ENCODE measurements around the gene AGAP1.
"Not testable (repeated sequence)": the region's sequence is repeated elsewhere in the genome, so short reads cannot be mapped to it uniquely, and the experiment has no call there.

The AGAP1 gene

GRCh38 chr2:236130349-236130998, 636.6 kb downstream of the AGAP1 start:
- DNase-seq (ENCODE audit: low read depth) = no peak

DNA sequence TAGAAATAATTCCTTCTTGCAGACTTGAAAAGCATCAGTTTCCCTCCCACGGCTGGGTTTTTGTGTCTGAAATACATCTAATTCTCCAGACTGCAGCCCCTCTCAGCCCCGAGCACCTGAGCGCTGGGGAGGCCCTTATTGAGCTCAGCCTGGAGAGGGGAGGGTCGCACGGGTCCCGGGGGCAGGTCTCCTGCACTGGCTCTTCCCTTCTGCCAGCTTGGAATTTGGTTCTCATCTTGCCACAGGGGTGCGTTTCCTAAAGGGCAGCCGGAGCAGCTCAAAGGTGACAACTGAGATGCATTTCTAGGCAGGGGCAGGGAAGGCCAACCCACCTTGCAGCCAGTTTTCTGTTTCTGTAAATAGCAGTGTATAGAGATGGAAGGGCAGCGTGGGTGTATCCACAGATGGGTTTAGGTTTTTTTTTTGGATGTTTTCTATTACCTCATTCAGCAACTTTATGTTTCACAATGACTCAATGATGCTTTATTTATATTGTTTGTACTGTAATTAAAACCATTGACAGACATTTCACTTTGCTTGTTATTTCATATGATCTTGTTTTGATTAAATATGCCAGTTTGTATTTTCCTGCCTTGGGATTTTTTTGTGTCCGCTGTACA, 637.3 kb downstream of the AGAP1 start:
- no peak for DNase-seq (ENCODE audit: low read depth)

- DNase-seq (ENCODE audit: low read depth) = no peak
Measured at GRCh38 chr2:236133410-236134012, 639.7 kb downstream of the AGAP1 start.

DNA sequence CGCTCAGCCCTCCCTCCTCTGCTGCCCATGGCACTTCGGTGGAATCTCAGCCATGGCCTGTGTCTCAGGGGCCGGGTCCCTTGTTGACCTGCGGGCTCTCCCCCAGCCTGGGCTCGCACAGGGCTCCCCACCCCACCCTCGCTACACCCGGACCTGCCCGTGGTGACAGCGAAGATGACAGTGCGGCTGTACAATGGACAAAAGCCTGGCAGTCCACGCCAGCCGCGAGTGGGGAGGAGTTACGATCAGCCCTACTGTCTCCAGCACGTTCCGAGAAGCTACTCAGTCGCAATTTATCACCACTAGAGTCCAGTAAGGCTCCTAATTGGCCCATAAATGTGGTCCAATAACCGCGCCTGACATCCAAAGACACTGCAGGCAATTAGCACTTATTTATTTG, 642.7 kb downstream of the AGAP1 start:
- DNase-seq (ENCODE audit: low read depth) = no peak

GRCh38 chr2:236137066-236137465, 643.2 kb downstream of the AGAP1 start:
- no peak for DNase-seq (ENCODE audit: low read depth)

DNA sequence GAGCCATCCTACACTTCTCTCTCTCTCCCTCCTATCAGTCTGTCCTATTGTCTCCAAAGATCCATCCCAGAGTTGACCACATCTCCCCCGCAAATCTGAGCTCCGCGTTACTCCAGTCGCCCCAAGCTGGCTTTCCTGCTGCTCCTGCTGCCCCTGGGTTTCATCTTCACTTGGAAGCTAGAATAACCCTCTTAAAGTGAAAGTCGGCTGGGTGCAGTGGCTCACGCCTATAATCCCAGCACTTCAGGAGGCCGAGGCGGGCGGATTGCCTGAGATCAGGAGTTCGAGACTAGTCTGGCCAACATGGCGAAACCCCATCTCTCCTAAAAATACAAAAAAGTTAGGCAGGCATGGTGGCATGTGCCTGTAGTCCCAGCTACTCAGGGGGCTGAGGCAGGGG, 647.8 kb downstream of the AGAP1 start:
- DNase-seq (ENCODE audit: low read depth) = not testable (repeated sequence)

GRCh38 chr2:236143811-236144210, 650.0 kb downstream of the AGAP1 start:
- no peak for DNase-seq (ENCODE audit: low read depth)

GRCh38 chr2:236146436-236146835, 652.6 kb downstream of the AGAP1 start:
- no peak for DNase-seq (ENCODE audit: low read depth)

GRCh38 chr2:236155406-236155805, 661.6 kb downstream of the AGAP1 start:
- no peak for DNase-seq (ENCODE audit: low read depth)

DNA sequence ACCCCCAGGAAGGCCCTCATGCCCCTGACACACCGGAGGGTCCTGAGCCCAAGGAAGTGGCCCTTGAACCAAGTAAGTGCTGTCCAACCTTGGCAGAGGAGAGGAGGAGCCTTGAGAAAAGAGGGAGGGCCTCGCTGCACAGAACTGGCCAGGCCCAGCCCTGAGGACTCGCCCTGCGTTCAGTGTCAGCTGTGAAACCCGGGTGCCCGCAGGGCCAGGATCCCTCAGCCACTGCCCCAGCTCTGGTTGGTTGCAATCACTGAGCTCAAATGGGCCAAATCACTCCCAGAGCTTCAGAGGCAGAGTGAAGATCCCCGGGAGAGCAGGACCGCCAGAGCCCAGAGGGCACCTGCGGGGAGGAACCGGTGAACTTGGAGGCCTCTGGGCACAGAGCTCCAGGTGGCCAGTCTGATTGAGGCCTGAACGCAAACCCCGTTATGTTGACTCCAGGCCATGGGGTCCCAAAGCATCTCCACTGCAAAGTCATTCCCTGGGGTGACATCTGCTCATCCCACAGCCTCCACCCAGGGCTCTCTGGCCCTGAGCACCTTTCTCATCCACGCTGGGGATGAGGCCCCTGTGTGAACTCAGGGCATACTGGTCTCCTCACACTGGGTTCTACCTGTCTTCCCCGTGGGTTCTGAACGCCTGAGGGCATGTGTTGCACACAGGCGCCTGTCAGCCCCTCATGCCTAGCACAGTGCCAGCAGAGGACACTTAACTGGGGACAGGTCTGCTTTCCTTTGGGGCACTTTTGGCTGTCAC, 662.4 kb downstream of the AGAP1 start:
- DNase-seq (ENCODE audit: low read depth) = no peak

GRCh38 chr2:236156860-236157194, 663.0 kb downstream of the AGAP1 start:
- no peak for DNase-seq (ENCODE audit: low read depth)

DNA sequence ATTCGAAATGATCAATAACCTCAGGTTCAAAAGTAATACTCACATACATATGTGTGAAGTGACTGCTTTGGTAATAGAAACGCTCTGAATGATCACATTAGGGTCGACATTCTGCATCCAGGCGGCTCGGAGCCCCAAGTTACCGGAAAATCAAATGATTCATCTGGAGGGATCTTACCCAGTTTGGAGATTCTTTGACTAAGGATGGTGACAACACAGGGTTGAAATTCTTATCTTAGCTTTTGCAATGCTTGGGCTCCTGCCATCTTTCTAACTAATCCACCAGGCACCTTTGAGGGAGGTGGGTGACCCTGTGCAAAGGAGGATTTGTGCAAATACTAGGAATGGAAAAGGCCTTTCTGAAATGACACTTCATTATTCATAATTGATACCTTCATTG, 663.5 kb downstream of the AGAP1 start:
- no peak for DNase-seq (ENCODE audit: low read depth)

- no peak for DNase-seq (ENCODE audit: low read depth)
Measured at GRCh38 chr2:236157815-236158498, 664.1 kb downstream of the AGAP1 start.

DNA sequence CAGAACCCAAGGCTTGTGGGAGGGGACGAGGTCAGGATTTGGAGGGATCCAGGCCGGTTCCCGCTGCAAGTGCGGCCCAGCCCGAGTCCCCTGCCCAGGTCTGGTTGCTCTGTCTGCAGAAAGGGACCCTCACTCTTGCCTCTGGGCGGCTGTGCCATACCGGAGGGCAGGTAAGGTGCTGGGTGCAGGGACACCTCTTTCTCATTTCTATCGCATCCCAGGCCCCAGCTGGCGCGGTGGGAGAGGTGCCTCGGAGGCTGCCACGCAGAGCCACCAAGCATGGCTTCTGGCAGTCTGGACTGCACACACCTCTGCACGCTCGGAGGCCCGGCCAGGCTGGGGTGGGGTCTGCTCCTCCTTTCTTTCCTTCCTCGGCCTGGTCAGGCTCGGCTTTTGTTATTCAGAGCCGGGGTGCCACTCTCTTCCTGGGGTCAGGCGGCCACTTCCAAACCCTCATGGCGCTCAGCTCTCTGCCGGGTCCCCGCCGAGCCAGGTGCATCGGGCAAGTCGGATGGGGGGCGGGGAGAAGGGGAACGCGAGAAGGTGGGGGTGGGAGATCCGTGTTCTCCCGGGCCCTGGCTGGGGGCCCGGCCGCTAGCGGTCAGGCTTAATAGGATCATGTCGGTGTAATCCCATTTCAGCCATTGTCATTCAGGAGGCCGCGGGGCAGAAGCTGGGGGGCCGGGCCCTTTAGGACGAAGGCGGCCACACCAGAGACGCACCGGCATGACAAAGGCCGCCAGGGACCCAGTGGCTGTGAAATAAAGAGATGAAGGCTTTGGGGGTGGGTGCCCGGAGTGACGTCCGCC, 665.3 kb downstream of the AGAP1 start:
- DNase-seq (ENCODE audit: low read depth) = no peak

DNA sequence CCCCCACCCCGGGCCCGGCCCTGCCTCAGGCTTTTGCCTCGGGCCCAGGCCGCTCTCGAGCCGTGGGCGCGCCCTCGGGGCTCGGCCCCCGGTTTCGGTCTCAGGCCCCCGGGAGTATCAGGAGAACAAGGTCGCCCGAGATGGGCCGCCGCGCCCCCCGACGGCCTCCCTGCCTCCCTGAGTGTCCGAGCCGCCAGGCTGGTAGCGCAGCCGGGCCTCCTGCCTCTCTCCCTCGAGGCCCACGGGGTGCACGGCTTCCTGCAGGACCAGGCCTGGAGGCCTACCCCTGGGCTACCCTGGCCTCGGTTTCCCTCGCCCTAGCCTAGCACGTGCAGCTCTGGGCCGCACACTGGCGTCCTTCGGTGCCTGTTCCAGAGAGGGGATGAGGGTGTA, 665.9 kb downstream of the AGAP1 start:
- no peak for DNase-seq (ENCODE audit: low read depth)

GRCh38 chr2:236160366-236161081, 666.7 kb downstream of the AGAP1 start:
- no peak for DNase-seq (ENCODE audit: low read depth)

GRCh38 chr2:236161082-236161462, 667.2 kb downstream of the AGAP1 start:
- DNase-seq (ENCODE audit: low read depth) = no peak

- DNase-seq (ENCODE audit: low read depth) = no peak
Measured at GRCh38 chr2:236161531-236161930, 667.7 kb downstream of the AGAP1 start.

GRCh38 chr2:236162031-236162845, 668.4 kb downstream of the AGAP1 start:
- no peak for DNase-seq (ENCODE audit: low read depth)

- DNase-seq (ENCODE audit: low read depth) = no peak
Measured at GRCh38 chr2:236162882-236163470, 669.1 kb downstream of the AGAP1 start.

Data from activated T-cell treated with anti-CD3 and anti-CD28 coated beads for 1 hour (primary cell).